ENCODE data around the gene FLII. TPM values are rescaled to one million over a fixed set of nuclear protein-coding genes. Genes with fewer than 3 reads are reported as not detected.

The FLII gene
- polyA plus RNA-seq, 1 of the 3 experiments (the other 2 are of a cell fraction) = 244 TPM

DNA sequence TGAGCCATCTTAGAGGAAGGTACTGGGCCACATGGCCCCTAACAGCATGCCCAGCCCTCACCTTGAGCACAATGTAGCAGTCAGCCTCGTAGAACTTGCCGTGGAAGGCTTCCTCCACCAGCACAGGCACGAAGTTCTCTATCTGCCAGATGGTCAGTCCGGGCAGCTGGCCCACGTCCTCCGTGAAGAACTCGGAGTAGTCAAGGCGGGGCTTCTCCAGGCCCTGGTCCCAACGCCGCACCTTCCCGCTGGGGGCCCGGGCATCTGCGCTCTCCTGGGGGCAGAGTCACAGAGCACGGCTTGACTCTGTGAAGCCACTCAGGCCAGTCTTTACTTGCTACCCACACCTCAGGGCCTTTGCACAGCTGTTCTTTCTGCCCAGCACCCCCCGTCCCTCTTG is 7.3 kb downstream of the FLII start (continued):
- no peak for TF ChIP-seq CHD2 (IDR thresholded peaks at IDR 0.05; ENCODE audit: low read length, partially characterized antibody)
- no peak for TF ChIP-seq FOXJ3 (CRISPR knock-in tag; IDR thresholded peaks at IDR 0.05)

GRCh38 chr17:18250708-18251107 is 7.8 kb downstream of the FLII start:
- no peak for DNase-seq
- Histone ChIP-seq H3K79me2 (ENCODE audit: insufficient read depth) (peaks cover 9% of the 10 kb centered on the region), H3K9me2 (no peaks in the 10 kb centered on the region), H4K20me1 (ENCODE audit: insufficient read depth) (peaks cover 22% of the 10 kb centered on the region), H3K27ac (ENCODE audit: low read depth in 2 of 2, low read length in 1 of 2) (no peak overlapping the region), H3K9me3 (no peaks in the 10 kb centered on the region), H3K9ac (no peak overlapping the region), H3K4me1 (ENCODE audit: control insufficient read depth in 1 of 2, insufficient read depth in 2 of 2, low read depth in 1 of 2, low read length in 1 of 2) (no peaks in the 10 kb centered on the region), H2AFZ (ENCODE audit: low read depth) (no peak overlapping the region), H3F3A (replicated peaks; ENCODE audit: insufficient read depth) (peaks cover 14% of the 10 kb centered on the region), H3K4me2 (no peak overlapping the region), H3K27me3 (ENCODE audit: insufficient read depth) (no peaks in the 10 kb centered on the region), H3K36me3 (replicated peaks in 1 of 2; ENCODE audit: control insufficient read depth in 1 of 2, insufficient read depth in 2 of 2, low read length in 1 of 2) (peaks cover 32 to 83% of the 10 kb centered on the region in 2 experiments), H3K4me3 (ENCODE audit: low read depth in 2 of 2, low read length in 1 of 2) (no peak overlapping the region)
- ChIA-PET POLR2A (no interaction called here), CTCF (no interaction called here)
- 99% methylated on average over 12 of the region's 14 CpGs for WGBS (ENCODE audit: low lambda C conversion rate)
- TF ChIP-seq EP300 (IDR thresholded peaks at IDR 0.05; ENCODE audit: borderline replicate concordance in 1 of 2, low read depth in 1 of 2, low read length in 1 of 2) (no peak), CTCF (IDR thresholded peaks at IDR 0.05) (no peak), MAX (IDR thresholded peaks at IDR 0.05; ENCODE audit: low read depth) (no peak), REST (IDR thresholded peaks at IDR 0.05; ENCODE audit: low read depth, low read length) (no peak), RCOR1 (IDR thresholded peaks at IDR 0.05; ENCODE audit: low read length) (no peak), FOXJ3 (CRISPR knock-in tag; IDR thresholded peaks at IDR 0.05) (no peak), TAF1 (IDR thresholded peaks at IDR 0.05; ENCODE audit: borderline replicate concordance, low read depth, low read length) (no peak), IRF3 (IDR thresholded peaks at IDR 0.05; ENCODE audit: low read depth, low read length) (no peak), FOXM1 (IDR thresholded peaks at IDR 0.05; ENCODE audit: low read depth) (no peak), JUND (IDR thresholded peaks at IDR 0.05) (no peak), RXRA (IDR thresholded peaks at IDR 0.05; ENCODE audit: borderline replicate concordance, low read depth) (no peak), TCF12 (IDR thresholded peaks at IDR 0.05) (no peak), SMC3 (IDR thresholded peaks at IDR 0.05; ENCODE audit: low read depth, low read length) (no peak)
- TF ChIP-seq, protein P1, sequence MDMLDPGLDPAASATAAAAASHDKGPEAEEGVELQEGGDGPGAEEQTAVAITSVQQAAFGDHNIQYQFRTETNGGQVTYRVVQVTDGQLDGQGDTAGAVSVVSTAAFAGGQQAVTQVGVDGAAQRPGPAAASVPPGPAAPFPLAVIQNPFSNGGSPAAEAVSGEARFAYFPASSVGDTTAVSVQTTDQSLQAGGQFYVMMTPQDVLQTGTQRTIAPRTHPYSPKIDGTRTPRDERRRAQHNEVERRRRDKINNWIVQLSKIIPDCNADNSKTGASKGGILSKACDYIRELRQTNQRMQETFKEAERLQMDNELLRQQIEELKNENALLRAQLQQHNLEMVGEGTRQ (IDR thresholded peaks at IDR 0.05; ENCODE audit: borderline replicate concordance, low read depth, low read length) = no peak

Data from SK-N-SH (cell line).